Hematopoietic multipotent progenitor cell treated with erythropoietin and hydrocortisone succinate and interleukin-3 and kit ligand, for 4 days (in vitro differentiated cells): ENCODE data around the gene GJA5.
A peak's percentile ranks its signal among the peaks of the same experiment; 100 is the strongest.

ENCODE experiments used
- DNase-seq: peaks from one replicate; pipeline ENCODE4 v3.0.0-alpha.2; 2015

Gene GJA5

DNA sequence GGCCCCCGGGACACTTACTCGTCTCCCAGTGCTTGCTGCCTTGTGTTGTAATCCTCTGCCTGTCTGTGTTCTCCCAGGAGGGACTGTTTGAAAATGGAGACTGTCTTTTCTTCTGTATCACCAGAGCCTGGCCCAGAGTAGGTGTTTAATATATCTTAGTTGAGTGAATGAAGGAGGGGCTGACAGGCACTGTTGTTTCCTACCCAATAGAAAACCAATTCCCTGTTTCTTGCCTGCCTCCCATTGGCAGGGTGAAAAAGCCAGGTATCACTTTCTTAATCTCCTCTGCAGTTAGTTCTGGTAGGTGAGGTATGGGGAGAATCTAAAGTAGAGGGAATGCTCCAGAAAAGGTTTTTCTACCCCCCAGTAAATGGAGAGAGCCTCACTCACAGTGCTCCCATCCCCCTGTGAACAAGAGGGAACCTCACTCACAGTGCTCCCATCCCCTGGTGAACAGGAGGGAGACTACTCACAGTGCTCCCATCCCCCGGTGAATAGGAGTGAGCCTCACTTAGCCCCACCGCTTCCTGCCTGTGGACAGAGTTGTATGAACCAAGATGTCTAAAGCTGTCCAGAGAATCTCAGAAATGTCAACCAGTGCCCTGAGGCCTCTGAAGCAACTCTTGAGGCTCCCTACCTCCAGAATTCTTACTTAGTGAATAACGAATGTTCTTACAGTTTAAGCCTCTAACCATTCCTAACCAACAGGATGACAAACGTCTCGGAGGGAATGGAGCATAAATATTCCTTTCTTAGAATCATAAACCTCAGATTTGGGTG is at the start of gene GJA5:
Gene GJA5 (minus strand): TSS at position 122 of the 780 bp plus-strand sequence. CDS start 1,364 bp downstream, outside the sequence.
- no peak for DNase-seq

DNA sequence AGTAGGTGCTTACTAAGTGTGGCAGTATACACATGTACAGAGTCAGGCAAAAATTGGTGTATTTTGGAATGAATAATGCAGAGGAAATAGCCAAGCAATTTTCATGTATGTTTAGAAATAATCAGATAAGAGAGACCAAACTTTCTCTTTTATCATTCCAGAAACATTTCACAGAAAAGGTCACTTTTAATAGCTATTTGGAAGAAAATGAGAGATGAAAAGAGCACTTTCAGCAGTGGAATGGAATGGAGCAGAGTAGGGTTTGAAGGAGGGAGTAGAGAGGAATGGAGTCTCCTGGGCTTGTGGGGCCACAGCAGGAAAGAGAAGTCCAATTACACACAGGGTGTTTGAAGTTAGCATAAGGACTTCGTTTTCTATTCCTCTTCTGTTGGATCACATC is 48.8 kb upstream of the GJA5 start:
- DNase-seq, result no peak

GRCh38 chr1:147808025-147808424 is 47.6 kb upstream of the GJA5 start:
- peak; percentile 68 for DNase-seq

DNA sequence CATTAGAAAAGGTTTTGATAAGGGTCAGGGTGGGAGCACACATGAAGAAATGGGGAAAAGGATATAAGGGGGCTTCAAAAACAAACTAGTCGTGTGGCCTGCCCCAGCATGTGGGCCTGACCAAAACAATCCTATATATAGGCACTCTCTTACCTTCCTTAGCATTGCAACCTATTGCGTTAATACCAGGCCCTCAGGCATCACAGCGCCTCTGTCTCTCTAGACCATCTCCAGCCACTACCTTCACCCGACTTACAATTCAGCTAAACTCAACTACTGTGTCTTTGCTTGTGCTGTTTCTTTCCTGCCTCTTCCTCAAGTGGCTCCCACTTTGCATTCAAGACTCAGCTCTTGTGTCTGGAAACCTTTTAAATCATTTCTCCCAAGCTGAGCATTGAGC is 47.0 kb upstream of the GJA5 start:
- no peak for DNase-seq

- DNase-seq, result no peak
Measured at GRCh38 chr1:147804942-147805723, 44.7 kb upstream of the GJA5 start.

DNA sequence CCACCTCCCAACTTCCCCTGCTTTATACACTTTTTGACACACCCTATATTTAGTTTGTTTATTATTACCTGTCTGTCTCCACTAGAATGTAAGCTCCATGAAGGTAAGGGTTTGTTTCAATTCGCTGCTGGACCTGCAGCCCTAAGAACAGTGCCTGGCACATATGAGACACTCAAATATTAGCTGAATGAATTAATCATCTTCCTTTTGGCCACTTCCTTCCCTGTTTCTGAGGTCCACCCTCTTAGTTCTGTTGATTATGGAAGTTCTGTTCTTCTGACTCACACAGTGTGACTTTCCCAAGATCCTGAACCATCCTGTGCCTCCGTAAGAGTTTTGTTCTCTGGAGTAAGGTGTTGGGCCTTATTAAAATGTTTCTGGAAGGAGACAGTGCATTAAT is 40.4 kb upstream of the GJA5 start:
- no peak for DNase-seq

DNA sequence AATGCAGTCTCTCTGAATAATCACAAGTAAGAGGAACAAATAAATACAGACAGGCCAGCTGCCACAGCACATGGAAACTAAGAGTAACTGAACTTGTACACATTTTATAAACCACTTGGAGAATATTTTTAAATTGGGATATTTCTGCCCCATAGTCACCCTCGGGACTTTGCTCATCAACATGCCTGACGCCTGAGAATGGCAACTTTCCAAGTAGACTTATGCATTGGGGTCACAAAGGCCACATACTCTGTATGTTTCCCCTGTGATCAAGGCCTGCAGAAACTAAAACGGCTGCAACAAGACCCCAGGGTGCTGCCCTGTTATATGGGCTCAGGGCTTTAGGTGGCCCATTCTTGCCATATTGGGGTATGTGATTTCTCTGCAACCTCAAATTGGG is 38.3 kb upstream of the GJA5 start:
- DNase-seq, result no peak

DNA sequence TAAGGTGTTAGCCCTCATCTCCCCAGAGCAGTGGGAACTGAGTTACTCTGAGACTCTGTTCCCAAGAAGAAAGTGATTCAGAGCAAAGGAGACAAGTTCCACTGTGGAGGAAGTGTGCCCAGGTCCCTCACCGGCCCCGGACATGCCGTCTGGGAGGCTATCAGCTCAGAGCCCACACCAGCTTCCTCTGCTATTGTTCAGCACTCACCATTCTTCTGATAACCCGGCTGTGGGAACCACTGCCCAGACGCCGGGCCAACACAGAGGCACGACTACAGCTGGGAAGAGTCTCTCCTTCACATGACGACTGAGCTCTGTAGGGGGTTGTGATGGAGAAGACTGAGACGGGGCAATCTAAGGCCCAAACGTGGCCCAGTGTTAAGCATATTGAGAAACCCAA is 34.2 kb upstream of the GJA5 start:
- peak; percentile 72 for DNase-seq

GRCh38 chr1:147791876-147792275 is 31.5 kb upstream of the GJA5 start:
- no peak for DNase-seq

DNA sequence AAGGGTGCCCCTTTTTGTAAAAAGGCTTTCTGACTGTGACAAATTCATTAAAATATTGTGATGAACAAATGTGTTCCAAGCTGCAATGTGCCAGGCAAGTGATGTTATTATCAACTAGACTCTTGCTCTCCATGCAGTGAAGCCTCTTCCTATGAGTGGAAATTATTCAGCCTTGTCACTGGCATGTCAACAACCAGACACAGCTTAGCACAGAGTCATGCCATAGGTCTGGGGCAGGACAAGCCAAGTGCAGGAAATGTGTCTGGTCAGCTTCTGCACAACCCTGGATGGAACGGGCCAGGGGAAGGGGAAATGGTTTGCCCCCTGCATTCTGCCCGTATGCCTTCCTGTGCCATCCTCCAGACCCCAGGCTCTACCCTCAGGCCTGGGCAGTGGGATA is 27.4 kb upstream of the GJA5 start:
- no peak for DNase-seq

DNA sequence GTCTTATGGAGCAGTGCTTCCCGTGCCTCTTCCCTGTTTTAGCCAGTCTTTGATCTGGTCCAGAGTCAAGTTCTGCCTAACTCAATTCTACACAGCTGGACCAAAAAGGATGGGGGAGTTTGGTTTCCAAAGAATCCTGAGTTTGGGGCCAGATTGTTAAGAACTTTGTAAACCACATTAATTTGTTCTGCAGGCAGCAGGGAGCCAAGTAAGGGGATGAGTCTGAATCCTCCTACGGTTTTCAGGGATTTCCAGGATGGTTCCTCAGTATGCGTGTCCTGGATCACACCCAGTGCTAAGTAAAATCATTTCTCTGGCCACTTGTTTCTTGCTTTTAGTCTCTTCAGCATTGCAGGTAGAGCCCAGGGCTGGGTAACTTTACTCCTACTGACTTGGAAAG is 26.1 kb upstream of the GJA5 start:
- no peak for DNase-seq

DNA sequence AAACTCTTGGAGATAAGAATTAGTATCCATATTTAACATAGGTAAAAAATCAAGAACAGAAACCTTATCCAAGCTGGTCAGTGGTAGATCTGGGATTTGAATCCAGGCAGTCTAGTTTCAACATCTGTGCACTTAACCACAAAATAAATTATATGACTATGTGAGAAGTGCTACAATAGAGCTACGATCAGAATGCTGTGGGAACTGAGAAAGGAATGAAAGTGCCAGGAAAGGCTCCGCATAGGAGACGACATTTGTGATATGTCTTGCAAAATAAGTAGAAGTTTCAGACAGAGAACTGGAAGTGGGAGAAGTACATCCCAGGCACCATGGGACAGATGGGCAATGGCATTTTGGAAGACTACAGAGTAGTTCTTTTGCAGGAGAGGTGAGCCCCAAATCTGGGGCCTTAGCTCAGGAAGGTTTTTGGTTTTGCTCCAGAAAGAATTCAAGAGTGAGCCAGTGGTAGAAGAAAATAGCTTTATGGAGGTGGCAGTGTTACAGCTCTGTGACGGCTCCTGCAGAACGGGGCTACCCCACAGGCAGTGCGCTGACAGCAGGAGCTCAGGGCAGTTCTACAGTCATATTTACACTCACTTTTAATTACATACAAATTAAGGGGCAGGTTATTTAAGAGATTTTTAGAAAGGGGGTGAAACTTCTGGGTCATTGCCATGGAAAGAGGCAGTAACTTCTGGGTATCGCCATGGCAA is 25.5 kb upstream of the GJA5 start:
- no peak for DNase-seq

DNA sequence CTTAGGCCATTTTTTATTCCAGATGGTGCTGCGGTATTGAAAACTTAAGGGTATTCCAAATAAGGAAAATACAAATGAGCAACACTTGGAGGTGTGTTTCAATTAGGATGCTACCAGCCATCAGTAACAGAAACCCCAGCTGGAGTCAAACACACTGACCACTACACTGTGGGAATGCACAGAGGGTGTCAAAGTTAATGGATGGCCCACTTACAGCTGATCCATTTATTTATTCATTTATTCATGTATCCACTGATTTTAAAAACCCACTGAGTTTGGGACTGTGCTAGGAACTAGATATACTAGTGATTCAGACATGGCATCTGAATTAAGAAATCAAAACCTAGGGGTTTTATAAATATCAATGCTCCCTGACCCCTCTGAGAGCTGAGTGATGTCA is 24.5 kb upstream of the GJA5 start:
- no peak for DNase-seq

- DNase-seq, result no peak
Measured at GRCh38 chr1:147781056-147781471, 20.7 kb upstream of the GJA5 start.

- DNase-seq, result no peak
Measured at GRCh38 chr1:147777694-147778093, 17.3 kb upstream of the GJA5 start.

DNA sequence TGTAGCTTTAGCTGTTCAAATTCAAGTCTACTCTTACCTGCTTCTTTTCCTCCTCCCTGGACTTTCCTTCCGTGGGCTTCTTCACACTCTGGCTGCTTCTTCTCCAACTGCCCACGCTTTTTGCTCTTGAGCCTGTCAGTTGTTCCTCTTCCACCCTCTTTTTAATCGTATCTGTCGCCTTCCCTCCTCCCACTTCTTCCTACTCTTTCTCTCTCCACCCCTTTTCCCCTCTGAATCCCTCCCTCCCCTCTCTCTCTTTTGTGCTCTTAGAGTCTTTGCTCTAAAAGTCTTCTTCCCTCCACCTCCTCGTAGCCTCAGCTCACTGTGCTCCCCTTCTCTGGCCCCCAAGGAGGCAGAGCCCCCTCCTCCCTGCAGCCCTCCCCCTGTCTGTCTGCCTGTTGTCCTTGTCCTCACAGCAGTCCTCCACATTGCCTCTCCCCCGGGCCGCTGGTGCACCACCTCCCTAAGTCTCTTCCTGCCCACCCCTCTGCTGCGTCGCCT is 12.9 kb upstream of the GJA5 start:
- no peak for DNase-seq

DNA sequence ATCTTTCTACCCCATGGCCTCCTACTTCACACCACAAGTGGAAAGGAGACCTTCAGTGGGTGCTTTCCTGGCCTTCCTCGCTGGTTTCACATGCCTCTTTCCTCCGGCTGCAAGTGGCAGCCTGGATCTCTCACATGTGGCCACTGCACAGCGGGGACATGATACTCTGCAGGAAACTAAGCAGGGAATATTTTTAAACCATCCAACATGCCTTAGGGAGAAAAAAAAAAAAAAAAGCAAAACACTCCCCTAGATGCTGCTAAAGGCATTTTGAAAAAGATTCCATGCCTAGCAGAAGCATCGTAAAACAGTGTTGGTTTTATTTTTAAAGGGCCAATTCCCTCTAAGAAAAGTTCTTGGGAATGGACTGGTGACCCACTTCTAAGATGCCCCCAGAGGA is 12.2 kb upstream of the GJA5 start:
- no peak for DNase-seq

DNA sequence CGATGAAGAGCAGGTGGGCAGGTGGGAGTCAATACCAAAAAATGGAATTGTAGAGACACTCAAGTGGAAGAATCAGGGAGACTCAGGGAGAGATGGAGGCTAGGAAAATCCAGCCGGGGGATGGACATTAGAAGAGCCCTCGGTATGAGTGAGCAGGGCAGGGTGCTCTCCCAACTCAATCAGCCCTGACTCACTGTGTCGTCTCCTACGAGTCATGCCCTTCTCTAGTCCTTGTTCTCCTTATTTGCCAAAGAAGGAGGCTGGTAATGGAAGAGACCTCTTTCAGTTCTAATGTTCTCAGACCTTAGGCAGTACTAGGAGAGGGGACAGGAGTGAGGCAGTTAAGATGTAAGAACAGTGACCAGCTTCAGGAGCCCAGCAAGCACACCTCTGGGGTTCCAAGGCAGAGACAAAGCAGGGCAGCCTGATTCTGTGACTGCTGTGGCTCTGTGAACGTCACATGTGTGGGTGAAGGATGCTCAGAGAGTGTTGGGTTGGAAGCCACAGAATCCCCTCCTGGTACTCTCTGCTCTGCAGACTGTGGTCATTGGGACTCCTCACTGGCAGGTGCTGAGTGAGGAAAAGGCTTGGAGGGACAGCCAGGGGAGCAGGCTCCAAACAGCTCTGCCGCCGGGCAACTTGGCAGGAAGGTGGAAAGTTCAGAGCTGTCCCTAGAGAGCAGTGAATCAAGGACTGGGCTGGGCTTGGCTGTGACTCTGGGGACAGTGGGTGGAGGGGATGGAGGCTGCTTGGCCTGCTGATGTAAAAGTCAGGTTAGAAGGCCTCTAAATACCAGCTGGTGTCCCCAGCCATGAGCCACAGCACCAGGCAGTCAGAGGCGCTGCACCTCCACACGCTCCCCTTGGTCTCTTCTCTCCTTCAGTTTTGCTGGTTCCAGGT is 11.1 kb upstream of the GJA5 start:
- no peak for DNase-seq

GRCh38 chr1:147769106-147769505 is 8.7 kb upstream of the GJA5 start:
- no peak for DNase-seq

DNA sequence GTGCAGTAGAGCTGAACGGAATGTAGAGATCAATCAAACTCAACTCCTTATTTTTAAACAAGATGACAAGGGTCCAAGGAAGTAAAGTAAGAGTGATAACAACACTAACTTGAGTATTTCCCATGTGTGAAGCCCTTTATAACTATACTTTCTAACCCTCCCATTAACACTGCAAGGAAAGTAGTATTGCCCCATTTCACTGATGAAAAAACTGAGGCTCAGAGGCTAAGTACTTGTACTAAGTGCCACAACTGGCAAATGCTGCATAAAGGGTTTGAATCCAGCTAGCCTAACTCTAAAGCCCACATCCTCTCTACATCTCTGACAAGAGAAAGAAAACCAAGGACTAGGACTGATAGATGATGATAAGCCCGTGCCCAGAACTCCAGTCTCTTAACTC is 8.2 kb upstream of the GJA5 start:
- DNase-seq, result no peak

- DNase-seq, result no peak
Measured at GRCh38 chr1:147768101-147768500, 7.7 kb upstream of the GJA5 start.

DNA sequence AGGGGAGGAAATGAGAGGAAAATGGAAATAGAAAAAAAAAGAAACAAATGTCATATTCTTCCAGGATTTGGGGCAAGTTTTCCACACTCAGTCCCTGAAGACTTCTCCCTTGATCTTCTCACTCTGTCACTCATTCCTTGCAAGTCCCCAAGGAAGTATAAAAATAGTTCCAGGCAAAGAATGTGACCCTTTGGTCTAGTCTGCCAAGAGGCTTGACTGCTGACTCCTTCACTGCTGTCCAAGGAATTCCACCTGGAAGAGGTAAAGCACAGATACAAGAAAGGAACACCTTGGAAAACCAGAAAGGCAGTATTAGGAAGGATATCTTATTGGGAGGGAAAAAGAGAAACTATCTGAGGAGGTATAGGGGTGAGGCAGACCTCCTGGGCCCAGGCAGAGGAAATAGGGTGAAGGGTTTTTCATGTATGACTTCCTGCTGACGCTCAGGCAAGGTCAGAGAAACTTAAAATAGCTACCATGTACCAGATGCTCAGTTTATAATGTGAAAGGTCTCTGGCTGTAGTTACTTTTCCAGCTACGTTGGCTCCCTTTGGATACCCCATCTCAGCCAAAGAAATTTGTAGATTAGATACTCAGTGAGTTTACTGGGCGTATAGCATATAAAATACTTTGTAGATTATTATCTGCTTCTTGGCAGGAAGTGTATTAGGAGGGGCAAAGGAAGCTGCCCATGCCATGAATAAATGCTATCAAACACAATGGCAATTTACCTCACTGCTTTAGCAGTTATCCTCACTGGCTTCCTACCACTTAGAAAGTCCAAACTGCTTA is 2.0 kb upstream of the GJA5 start:
- DNase-seq, result no peak
